Measurements from ENCODE around the gene NOXA1.
"Not testable (repeated sequence)": the region's sequence is repeated elsewhere in the genome, so short reads cannot be mapped to it uniquely, and the experiment has no call there.

Gene NOXA1

GRCh38 chr9:137439158-137439714 is 16.0 kb downstream of the NOXA1 start:
- no peak for DNase-seq (ENCODE audit: low spot score)

- no peak for DNase-seq (ENCODE audit: low spot score)
Observed at GRCh38 chr9:137441289-137441934, 18.2 kb downstream of the NOXA1 start, which contains the start of gene ENTPD8. Gene ENTPD8 (minus strand): TSS chr9:137441357. CDS start chr9:137438285, 3,072 bp downstream.

GRCh38 chr9:137441935-137442321 is 18.7 kb downstream of the NOXA1 start:
- no peak for DNase-seq (ENCODE audit: low spot score)

- no peak for DNase-seq (ENCODE audit: low spot score)
Observed at GRCh38 chr9:137444106-137444790, 21.1 kb downstream of the NOXA1 start.

- DNase-seq (ENCODE audit: low spot score): peak; percentile 45
Observed at GRCh38 chr9:137445275-137445807, 22.1 kb downstream of the NOXA1 start.

GRCh38 chr9:137445930-137446431 is 22.8 kb downstream of the NOXA1 start:
- DNase-seq (ENCODE audit: low spot score): no peak

GRCh38 chr9:137446851-137447471 is 23.8 kb downstream of the NOXA1 start:
- peak; percentile 35 for DNase-seq (ENCODE audit: low spot score)

GRCh38 chr9:137447722-137448601 is 24.8 kb downstream of the NOXA1 start:
- peak; percentile 31 for DNase-seq (ENCODE audit: low spot score)

- DNase-seq (ENCODE audit: low spot score): no peak
Observed at GRCh38 chr9:137448602-137448962, 25.4 kb downstream of the NOXA1 start.

- no peak for DNase-seq (ENCODE audit: low spot score)
Observed at GRCh38 chr9:137449081-137449844, 26.1 kb downstream of the NOXA1 start.

GRCh38 chr9:137449931-137450538 is 26.8 kb downstream of the NOXA1 start:
- DNase-seq (ENCODE audit: low spot score): no peak

- not testable (repeated sequence) for DNase-seq (ENCODE audit: low spot score)
Observed at GRCh38 chr9:137450539-137451222, 27.5 kb downstream of the NOXA1 start.

GRCh38 chr9:137451264-137452005 is 28.2 kb downstream of the NOXA1 start:
- not testable (repeated sequence) for DNase-seq (ENCODE audit: low spot score)

- DNase-seq (ENCODE audit: low spot score): no peak
Observed at GRCh38 chr9:137452006-137452760, 29.0 kb downstream of the NOXA1 start.

GRCh38 chr9:137452761-137453642 is 29.8 kb downstream of the NOXA1 start:
- no peak for DNase-seq (ENCODE audit: low spot score)

- peak; percentile 33 for DNase-seq (ENCODE audit: low spot score)
Observed at GRCh38 chr9:137453643-137454081, 30.5 kb downstream of the NOXA1 start.

- no peak for DNase-seq (ENCODE audit: low spot score)
Observed at GRCh38 chr9:137454145-137454596, 31.0 kb downstream of the NOXA1 start.

All from globus pallidus (tissue), 1 donor.